Measurements from ENCODE around the gene EIPR1. TPM values are rescaled to one million over a fixed set of nuclear protein-coding genes. Genes with fewer than 3 reads are reported as not detected.

EIPR1 gene
- total and polyA plus RNA-seq, 2 donors from 2014 or later = 28.2 to 37.8 TPM

- no peak overlapping the region for H3K9ac ChIP-seq (ENCODE audit: low read length in 3 of 3)
- H3K36me3 ChIP-seq (ENCODE audit: control insufficient read depth in 2 of 3, insufficient read depth in 3 of 3, low read length in 3 of 3) = peaks cover 8 to 35% (median 11%) of the 10 kb centered on the region in 3 donors
- H3K9me3 ChIP-seq (ENCODE audit: control insufficient read depth in 2 of 3, insufficient read depth in 1 of 3, low read length in 3 of 3) = no peaks in the 10 kb centered on the region
- DNase-seq (no peak), FAIRE-seq (no peak)
- H3K27ac ChIP-seq (ENCODE audit: low read depth in 2 of 2, low read length in 2 of 2) = no peak overlapping the region
- no peak overlapping the region for H3K4me3 ChIP-seq (ENCODE audit: low read length in 3 of 3)
- intact Hi-C loops (cut with DNase I) = no loop called here
- H3K27me3 ChIP-seq (ENCODE audit: control insufficient read depth, insufficient read depth, low read length) = no peaks in the 10 kb centered on the region
- no peaks in the 10 kb centered on the region for H3K4me1 ChIP-seq (ENCODE audit: control insufficient read depth in 2 of 3, insufficient read depth in 2 of 3, low read depth in 1 of 3, low read length in 3 of 3)
- no peak for TF ChIP-seq CTCF (IDR thresholded peaks at IDR 0.05; ENCODE audit: borderline replicate concordance, extremely low read depth, insufficient read depth)
These were observed 12.4 kb upstream of the EIPR1 start for GRCh38 chr2:3390041-3390440.

- H3K9me3 ChIP-seq (ENCODE audit: control insufficient read depth in 2 of 3, insufficient read depth in 1 of 3, low read length in 3 of 3) = no peaks in the 10 kb centered on the region
- DNase-seq (no peak), FAIRE-seq (no peak)
- no peak for TF ChIP-seq CTCF (IDR thresholded peaks at IDR 0.05; ENCODE audit: borderline replicate concordance, extremely low read depth, insufficient read depth)
- no peak overlapping the region for H3K4me3 ChIP-seq (ENCODE audit: low read length in 3 of 3)
- H3K27ac ChIP-seq (ENCODE audit: low read depth in 2 of 2, low read length in 2 of 2) = no peak overlapping the region
- H3K27me3 ChIP-seq (ENCODE audit: control insufficient read depth, insufficient read depth, low read length) = no peaks in the 10 kb centered on the region
- peaks cover 8 to 35% (median 11%) of the 10 kb centered on the region in 3 donors for H3K36me3 ChIP-seq (ENCODE audit: control insufficient read depth in 2 of 3, insufficient read depth in 3 of 3, low read length in 3 of 3)
- intact Hi-C loops (cut with DNase I) = no loop called here
- H3K9ac ChIP-seq (ENCODE audit: low read length in 3 of 3) = no peak overlapping the region
- H3K4me1 ChIP-seq (ENCODE audit: control insufficient read depth in 2 of 3, insufficient read depth in 2 of 3, low read depth in 1 of 3, low read length in 3 of 3) = no peaks in the 10 kb centered on the region
These were observed 11.6 kb upstream of the EIPR1 start for GRCh38 chr2:3389193-3389592.

GRCh38 chr2:3388412-3388738, 10.8 kb upstream of the EIPR1 start:
- H3K27ac ChIP-seq (ENCODE audit: low read depth in 2 of 2, low read length in 2 of 2) = no peak overlapping the region
- no peak for DNase-seq
- no peaks in the 10 kb centered on the region for H3K9me3 ChIP-seq (ENCODE audit: control insufficient read depth in 2 of 3, insufficient read depth in 1 of 3, low read length in 3 of 3)
- H3K4me3 ChIP-seq (ENCODE audit: low read length in 3 of 3) = no peak overlapping the region
- H3K36me3 ChIP-seq (ENCODE audit: control insufficient read depth in 2 of 3, insufficient read depth in 3 of 3, low read length in 3 of 3) = peaks cover 8 to 35% (median 11%) of the 10 kb centered on the region in 3 donors
- intact Hi-C loops (cut with DNase I) = no loop called here
- no peaks in the 10 kb centered on the region for H3K27me3 ChIP-seq (ENCODE audit: control insufficient read depth, insufficient read depth, low read length)
- no peak for FAIRE-seq
- no peaks in the 10 kb centered on the region for H3K4me1 ChIP-seq (ENCODE audit: control insufficient read depth in 2 of 3, insufficient read depth in 2 of 3, low read depth in 1 of 3, low read length in 3 of 3)
- TF ChIP-seq CTCF (IDR thresholded peaks at IDR 0.05; ENCODE audit: borderline replicate concordance, extremely low read depth, insufficient read depth) = no peak
- no peak overlapping the region for H3K9ac ChIP-seq (ENCODE audit: low read length in 3 of 3)

Measured in kidney (tissue), 14 donors.